ENCODE measurements around the gene THOP1.

The THOP1 gene

GRCh38 chr19:2762783-2763496 lies 22.4 kb upstream of the THOP1 start:
- no peak for DNase-seq (ENCODE audit: low read depth)

GRCh38 chr19:2763687-2764086 lies 21.6 kb upstream of the THOP1 start:
- no peak for DNase-seq (ENCODE audit: low read depth)

GRCh38 chr19:2764945-2765344 lies 20.4 kb upstream of the THOP1 start:
- DNase-seq (ENCODE audit: low read depth): no peak

- DNase-seq (ENCODE audit: low read depth): no peak
Observed at GRCh38 chr19:2765376-2765775, 19.9 kb upstream of the THOP1 start.

GRCh38 chr19:2766594-2767372 lies 18.5 kb upstream of the THOP1 start:
- DNase-seq (ENCODE audit: low read depth): no peak

GRCh38 chr19:2767688-2768087 lies 17.6 kb upstream of the THOP1 start:
- no peak for DNase-seq (ENCODE audit: low read depth)

GRCh38 chr19:2768365-2769132 lies 16.8 kb upstream of the THOP1 start:
- DNase-seq (ENCODE audit: low read depth): no peak

GRCh38 chr19:2769218-2769617 lies 16.1 kb upstream of the THOP1 start:
- DNase-seq (ENCODE audit: low read depth): no peak

GRCh38 chr19:2770055-2771013 lies 15.0 kb upstream of the THOP1 start:
- no peak for DNase-seq (ENCODE audit: low read depth)

GRCh38 chr19:2771786-2772674 lies 13.3 kb upstream of the THOP1 start:
- no peak for DNase-seq (ENCODE audit: low read depth)

GRCh38 chr19:2774083-2774679 lies 11.1 kb upstream of the THOP1 start:
- no peak for DNase-seq (ENCODE audit: low read depth)

GRCh38 chr19:2774953-2775555 lies 10.2 kb upstream of the THOP1 start:
- no peak for DNase-seq (ENCODE audit: low read depth)

- DNase-seq (ENCODE audit: low read depth): peak; percentile 70
Observed at GRCh38 chr19:2775556-2776430, 9.5 kb upstream of the THOP1 start.

- no peak for DNase-seq (ENCODE audit: low read depth)
Observed at GRCh38 chr19:2777952-2778683, 7.2 kb upstream of the THOP1 start.

GRCh38 chr19:2779121-2779740 lies 6.1 kb upstream of the THOP1 start:
- DNase-seq (ENCODE audit: low read depth): no peak

- no peak for DNase-seq (ENCODE audit: low read depth)
Observed at GRCh38 chr19:2780284-2780683, 5.0 kb upstream of the THOP1 start.

- DNase-seq (ENCODE audit: low read depth): no peak
Observed at GRCh38 chr19:2782329-2782935, 2.9 kb upstream of the THOP1 start.
